Caki2 (cell line): ENCODE data around the gene TNS1. TPM values are rescaled to one million over a fixed set of nuclear protein-coding genes. Genes with fewer than 3 reads are reported as not detected.

ENCODE experiments used
- DNase-seq: peaks from one replicate; pipeline ENCODE4 v3.0.0-alpha.2; 2015; ENCODE audit warnings: low read depth
- in situ Hi-C: cut with HindIII; loops from 2 replicates; pipeline ENCODE4 v1.10.0; 2016; ENCODE audit warnings: low sequenced_read_pairs, low pct_unique_long_range_greater_than_20kb, mixed read lengths
- total RNA-seq: library from RNA; depleted of rRNA; stranded (reverse); fragments of >200 nt; shearing (Covaris generic); gene quantifications from 2 replicates; pipeline ENCODE4 v1.2.3, GENCODE V29; 2014; ENCODE audit warnings: low replicate concordance

The TNS1 gene
- total RNA-seq, 1 experiment from 2014 or later, result 0.68 TPM

GRCh38 chr2:217839073-217839749, 163.6 kb downstream of the TNS1 start:
- in situ Hi-C loops, result no loop called here
- no peak for DNase-seq

GRCh38 chr2:217838409-217838831, 164.4 kb downstream of the TNS1 start:
- in situ Hi-C loops, result no loop called here
- DNase-seq, result no peak

- no peak for DNase-seq
- in situ Hi-C loops, result no loop called here
Measured at GRCh38 chr2:217837530-217837929, 165.3 kb downstream of the TNS1 start.

GRCh38 chr2:217836901-217837491, 165.8 kb downstream of the TNS1 start:
- in situ Hi-C loops, result no loop called here
- DNase-seq, result no peak

DNA sequence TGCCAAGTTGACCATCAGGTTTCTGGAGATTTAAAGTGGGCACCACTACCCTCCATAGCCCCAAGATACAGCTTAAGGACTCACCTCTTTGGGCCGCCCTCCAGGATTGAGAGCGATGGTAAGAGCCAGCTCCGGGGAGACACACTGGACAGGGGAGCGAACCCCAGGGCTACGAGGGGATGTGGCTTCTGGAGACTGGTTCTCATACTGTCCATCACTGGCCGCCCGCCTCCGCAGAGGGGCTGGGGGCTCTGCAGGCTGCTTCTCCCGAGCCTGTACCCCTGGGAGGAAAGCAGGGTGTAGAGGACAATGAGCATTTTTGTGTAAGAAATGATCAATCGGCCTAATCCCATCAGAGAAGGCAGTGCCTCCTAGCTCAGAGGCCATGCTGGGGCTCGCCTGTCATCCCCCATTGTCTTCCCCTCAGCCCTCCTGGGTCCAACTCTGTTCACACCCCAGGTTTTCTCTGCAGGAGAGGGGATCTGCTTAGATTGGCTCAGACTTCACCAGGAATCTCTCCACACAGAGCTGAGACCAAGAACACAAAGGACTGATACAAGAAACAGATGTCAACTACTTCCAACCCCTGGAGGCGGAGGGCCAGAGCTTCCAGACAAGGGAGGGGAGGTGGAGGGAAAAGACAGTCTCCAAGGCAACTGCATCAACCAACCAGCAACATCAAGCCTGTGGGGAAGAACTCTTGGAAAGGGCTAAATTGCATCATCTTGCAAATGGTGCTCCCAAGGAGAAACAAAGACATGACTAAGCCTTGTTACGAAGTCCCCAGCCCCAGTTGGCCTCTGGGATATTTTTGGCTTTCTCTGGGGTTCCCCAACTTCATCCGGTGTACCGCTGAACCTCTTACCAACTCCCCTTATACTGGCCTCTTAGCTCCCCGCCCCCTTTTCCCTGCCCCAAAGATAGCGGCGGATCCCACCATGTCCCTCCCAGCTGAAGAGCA, 166.6 kb downstream of the TNS1 start:
- no peak for DNase-seq
- in situ Hi-C loops, result no loop called here

DNA sequence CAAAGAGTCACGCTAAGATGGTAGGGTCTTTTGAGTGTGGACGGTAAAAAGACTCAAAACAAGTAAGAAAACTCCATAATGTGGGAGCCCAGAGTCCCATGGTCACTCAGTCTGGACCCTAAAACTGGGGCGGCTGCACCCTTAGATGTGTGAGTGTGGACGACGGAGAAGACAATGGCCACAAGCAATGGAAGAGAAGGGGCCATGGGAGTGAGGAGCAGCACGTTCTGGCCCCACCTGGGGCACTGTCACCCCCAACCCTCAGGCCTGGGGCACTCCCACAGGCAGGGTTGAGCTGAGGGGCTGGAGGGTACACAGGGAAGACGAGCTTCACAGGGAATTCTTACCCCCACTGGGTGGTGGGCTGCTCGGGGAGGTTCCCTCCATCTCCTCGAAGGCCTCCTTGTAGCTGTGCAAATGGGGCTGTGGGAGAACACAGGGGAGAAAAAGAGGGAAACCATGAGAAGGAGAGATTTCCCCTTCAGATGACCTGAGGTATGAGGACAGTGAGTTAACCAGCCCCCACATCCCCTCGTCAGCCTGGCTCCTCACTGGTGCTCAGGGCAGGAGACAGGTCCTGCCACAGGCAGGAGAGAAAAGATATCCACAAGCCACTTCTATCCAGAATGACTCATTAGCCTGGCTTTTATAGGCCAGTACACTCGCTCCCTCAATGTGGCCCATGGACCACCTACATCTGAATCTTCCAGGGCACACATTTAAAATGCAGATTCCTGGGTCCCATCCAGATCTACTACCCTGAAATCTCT, 167.9 kb downstream of the TNS1 start:
- in situ Hi-C loops, result no loop called here
- DNase-seq, result no peak

- DNase-seq, result no peak
- in situ Hi-C loops, result no loop called here
Measured at GRCh38 chr2:217834057-217834620, 168.7 kb downstream of the TNS1 start.

DNA sequence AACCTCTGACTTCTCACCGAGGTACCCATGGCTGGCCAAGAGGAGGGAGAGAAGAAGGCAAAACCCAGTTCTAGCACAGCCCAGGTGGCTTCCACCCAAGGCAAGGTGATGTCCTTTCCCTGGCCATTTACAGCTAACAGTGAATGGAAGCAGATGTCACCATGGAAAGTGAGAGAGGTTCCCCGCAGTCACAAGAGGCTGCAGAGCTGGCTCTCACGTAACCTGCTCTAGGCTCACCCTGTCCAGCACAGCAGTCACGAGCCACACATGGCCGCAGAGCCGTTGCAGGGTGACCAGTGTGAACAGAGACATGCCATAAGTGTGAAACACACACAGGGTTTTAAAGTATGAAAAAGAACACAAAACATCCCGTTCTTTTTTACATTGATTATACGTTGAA, 169.4 kb downstream of the TNS1 start:
- no peak for DNase-seq
- in situ Hi-C loops, result no loop called here

- DNase-seq, result no peak
- in situ Hi-C loops, result no loop called here
Measured at GRCh38 chr2:217832987-217833386, 169.8 kb downstream of the TNS1 start.

- DNase-seq, result no peak
- in situ Hi-C loops, result no loop called here
Measured at GRCh38 chr2:217832115-217832514, 170.7 kb downstream of the TNS1 start.

DNA sequence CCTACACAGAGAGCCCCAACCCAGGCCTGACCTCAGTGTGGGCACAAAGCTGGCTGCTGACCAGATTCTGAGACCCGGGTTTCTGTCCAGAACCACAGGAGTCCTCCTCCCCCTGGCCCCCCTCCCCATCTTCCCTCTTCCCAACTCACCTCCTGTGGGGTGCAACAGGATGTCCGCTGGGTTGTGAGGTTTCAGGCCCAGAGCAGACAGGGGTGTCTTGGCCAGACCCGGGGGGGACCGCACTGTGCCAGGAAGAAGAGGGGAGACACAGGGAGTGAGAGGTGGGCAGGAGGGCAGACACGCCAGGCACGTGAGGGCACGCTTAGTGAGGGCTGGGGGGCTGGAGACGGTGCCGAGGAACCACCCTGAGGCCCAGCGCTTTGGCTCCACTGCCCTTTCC, 171.5 kb downstream of the TNS1 start:
- no peak for DNase-seq
- in situ Hi-C loops, result no loop called here

DNA sequence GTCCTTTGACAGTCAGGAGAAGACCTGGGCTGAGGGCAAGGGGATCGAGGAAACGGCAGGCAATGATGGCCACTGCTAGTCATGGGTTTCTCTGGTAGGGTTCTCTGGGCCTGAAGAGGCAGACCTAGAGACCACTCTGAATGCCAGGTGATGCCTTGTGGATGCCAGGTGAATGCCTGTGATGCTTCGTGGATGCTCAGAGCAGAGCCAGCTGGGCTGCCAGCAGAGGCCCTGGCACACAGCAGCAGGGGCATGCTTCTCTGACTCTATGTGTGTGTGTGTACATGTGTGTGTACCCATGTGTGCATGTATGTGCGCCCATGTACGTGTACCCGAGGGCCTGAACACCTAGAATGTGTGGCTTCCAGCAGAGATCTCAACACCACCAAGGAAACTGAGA, 172.0 kb downstream of the TNS1 start:
- in situ Hi-C loops, result no loop called here
- no peak for DNase-seq

- DNase-seq, result no peak
- in situ Hi-C loops, result no loop called here
Measured at GRCh38 chr2:217830061-217830460, 172.7 kb downstream of the TNS1 start.

DNA sequence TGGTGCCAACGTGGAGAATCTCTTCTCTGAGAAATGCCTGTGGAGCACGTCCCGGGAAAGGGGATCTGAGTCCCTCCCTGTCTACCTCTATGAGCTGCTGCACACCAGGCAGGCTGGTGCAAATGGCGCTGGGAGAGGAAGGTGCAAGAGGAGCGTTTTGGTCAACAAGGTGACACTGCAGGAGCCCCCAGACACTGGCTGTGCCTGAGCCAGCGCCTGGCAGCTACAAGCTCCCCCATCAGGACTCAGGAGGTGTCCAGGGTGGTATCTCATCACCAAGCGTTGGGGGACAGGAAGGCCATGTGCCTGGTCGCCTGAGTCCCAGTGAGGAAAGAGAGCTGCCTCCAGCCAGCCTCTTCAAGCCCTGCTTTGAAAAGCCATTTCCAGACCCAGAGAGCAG, 173.4 kb downstream of the TNS1 start:
- no peak for DNase-seq
- in situ Hi-C loops, result no loop called here

DNA sequence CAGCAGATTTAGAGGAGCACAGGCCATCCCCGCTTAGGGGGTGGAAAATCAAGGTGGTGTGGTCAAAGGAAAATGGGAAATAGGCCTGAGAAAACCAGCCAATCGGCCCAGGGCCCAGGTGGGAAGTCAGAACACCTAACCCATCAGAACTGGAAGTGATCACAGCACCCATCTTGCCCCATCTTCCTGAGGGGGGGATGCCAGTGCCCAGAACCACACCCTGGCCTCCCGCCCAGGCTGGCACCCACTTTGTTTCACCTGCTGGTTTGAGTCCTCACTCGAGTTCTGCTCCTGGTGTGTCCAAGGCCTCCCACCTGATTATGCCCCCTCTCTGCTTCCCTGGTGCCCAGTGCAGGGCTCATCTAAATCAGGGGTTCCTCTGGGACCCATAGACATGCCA, 174.5 kb downstream of the TNS1 start:
- no peak for DNase-seq
- in situ Hi-C loops, result no loop called here

DNA sequence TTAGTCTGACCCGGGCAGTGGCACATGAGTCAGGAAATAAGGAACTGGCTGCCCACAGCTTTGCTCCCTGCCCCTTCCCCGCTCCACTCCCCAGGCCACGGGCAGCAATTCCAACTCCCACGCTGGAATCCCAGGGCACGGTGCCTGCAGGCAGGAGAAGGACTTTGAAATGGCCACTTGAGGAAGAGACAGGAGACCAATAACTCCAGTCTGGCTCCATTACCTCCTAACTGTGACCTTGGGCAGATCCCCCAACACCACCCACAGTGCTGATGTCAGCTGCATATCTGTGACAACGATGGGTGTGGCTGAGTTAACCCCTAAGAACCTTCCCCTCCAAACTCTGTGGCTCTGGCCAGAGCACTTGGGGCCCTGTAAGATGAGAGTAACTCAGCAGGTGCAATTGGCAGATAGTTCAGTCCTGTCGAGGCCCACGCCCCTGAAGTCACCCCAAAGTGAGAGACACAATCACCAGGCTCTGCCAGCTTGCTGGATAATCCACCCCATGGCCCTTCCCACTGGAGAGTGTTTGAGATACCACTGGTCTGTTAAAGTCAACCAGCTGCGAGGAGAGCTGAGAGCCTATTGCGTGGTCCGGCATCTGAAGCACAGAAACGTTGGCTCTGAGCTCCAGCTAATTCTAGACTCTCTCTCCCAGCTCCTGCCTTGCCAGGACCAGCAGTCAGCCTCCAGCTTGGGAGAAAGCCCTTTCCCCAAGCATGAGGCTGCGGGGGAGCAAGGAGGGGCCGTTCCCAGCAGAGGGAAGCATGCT, 175.2 kb downstream of the TNS1 start:
- DNase-seq, result no peak
- in situ Hi-C loops, result no loop called here

- in situ Hi-C loops, result no loop called here
- no peak for DNase-seq
Measured at GRCh38 chr2:217826991-217827390, 175.8 kb downstream of the TNS1 start.

DNA sequence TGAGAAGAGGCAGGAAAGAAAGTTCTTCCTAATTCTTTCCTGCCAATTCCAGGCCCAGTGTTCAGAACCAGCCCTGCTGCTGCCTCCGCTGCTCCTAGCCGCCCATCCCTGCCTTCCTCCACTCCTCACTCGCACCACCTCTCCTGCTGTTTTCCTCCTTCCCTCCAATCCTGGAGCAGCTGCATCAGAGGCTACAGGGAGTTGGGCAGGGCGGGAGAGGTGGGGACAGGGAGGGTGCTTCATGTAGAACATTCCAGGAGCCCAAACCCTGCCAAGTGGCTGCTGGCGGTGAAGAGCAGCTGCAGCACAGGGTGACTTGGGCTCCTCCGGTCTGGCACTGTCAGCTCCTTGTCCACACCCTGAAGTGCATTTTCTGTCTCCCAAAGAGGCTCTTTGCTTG, 176.3 kb downstream of the TNS1 start:
- in situ Hi-C loops, result no loop called here
- no peak for DNase-seq
